Fibroblast of upper back skin (primary cell): ENCODE results near the gene CORO2B.
"Not testable (repeated sequence)": the region's sequence is repeated elsewhere in the genome, so short reads cannot be mapped to it uniquely, and the experiment has no call there.

ENCODE experiments used
- DNase-seq: peaks from one replicate; pipeline ENCODE4 v3.0.0-alpha.2; 2013

CORO2B gene

DNA sequence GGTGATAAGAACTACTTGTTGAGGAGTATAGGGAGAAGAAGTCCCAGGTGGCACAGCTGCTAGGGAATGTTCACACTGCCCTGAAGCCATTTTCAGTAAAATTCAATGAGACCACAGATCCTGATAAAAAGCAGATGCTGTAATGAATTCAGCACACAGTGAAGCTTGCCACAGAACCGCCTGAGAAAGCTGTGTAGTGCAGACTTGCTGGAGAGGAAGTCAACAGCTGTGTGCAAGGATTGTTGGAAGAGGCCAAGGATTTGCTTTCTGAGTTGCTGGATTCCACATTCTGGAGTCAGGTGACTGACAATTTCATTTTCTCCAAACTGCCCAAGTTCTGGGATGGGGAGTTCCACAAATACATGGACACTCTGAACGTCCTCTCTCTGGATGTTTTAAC lies 171.0 kb downstream of the CORO2B start:
- DNase-seq: peak; percentile 47

DNA sequence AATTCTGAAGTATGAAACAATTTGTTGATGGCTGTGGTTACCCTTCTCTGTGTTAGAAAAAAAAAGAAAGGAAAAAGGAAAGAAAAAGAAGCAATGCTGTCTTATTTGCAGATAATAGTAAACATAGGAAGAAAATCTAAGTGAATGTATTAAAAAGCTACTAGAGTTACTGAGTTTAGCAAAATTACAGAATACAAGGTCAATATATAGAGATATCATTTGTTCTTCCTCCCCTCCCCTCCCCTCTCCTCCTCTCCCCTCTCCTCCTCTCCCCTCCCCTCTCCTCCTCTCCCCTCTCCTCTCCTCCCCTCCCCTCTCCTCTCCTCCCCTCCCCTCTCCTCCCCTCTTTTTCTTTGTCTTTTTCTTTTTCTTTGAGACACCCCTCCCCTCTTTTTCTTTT lies 172.8 kb downstream of the CORO2B start:
- DNase-seq: no peak

DNA sequence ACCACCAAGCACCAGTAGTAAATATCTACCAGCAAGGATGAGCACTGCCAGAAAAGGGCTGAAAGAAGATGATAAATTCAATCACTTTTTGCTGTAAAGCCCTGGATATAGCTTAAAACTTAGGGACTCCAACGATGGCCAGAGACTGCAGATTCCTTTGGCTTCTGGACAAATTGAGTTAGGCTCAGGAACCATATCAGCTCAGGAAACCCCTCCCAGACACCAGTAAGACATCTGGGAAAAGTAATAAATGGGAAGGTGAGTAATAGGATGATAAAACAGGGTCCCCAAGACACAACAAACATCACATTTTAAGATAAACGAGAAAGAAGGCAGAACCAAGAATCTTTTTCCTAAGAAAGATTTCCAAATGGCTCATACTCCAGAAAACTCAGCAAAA lies 176.9 kb downstream of the CORO2B start:
- no peak for DNase-seq

DNA sequence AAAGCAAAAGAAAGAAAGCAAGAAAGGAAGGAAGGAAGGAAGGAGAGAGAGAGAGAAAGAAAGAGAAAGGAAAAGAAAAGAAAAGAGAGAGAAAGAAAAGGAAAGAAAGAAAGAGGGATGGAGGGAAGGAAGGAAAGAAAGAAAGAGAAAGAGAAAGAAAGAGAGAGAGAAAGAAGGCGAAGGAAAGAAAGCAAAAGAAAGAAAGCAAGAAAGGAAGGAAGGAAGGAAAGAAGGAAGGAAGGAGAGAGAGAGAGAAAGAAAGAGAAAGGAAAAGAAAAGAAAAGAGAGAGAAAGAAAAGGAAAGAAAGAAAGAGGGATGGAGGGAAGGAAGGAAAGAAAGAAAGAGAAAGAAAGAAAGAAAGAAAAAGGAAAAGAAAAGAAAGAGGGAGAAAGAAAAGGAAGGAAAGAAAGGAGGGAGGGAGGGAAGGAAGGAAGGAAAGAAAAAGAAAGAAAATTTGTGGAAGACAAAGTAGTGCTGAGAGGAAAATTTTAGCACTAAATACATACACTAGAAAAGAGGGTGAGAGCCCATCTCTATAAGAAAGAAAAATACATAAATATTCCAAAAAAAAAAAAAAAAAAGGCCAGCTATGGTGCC lies 181.3 kb downstream of the CORO2B start:
- DNase-seq: not testable (repeated sequence)

DNA sequence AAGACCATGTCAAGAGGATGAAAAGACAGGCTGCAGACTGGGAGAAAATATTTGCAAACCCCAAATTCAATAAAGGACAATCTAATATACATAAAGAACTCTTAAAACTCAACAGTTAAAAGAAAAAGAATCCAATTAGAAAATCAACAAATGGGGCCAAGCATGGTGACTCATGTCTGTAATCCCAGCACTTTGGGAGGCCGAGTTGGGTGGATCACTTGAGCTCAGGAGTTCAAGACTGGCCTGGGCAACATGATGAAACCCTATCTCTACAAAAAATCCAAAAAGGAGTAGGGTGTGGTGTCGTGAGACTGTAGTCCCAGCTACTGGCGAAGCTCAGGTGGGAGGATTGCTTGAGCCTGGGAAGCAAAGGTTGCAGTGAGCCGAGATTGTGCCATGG lies 184.3 kb downstream of the CORO2B start:
- no peak for DNase-seq

DNA sequence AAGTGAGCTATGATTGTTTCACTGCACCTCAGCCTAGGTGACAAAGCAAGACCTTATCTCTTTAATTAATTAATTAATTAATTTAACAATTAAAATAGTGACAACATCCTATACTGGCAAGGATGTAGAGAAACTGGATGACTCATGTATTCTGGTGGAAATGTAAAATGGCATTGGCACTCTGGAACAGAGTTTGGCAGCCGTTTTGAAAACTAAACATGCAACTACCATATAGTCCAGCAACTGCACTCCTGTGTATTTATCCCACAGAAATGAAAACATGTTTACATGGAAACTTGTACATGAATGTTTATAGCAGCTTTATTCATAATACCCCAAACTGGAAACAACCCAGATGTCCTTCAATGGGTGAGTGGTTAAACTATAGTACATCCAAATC lies 185.3 kb downstream of the CORO2B start:
- DNase-seq: no peak

DNA sequence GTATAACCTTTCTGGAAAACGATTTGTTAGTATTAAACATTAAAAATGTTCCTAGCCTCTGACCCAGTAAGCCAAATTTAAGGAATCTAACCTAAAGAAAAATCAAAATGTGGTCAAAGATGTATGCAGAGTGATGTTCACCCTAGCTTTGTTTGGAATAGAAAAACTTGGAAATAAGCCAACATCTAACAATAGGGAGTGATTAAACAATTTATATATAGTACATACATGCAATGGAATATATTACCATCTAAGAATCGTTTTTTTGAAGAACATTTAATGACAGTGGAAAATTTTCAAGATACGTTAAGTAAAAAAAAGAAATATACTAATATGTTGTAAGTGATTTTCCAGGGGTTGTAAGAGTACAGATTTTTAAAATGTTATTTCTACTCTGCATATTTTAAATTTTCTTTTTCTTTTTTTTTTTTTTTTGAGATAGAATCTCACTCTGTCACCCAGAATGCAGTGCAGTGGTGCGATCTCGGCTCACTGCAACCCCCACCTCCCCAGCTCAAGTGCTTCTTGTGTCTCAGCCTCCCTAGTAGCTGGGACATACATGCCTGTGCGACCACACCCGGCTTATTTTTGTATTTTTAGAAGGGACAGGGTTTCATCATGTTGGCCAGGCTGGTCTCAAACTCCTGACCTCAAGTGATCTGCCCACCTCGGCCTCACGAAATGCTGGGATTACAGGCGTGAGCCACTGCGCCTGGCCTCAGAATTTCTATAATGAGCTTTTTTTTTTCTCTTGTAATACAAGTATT lies 187.0 kb downstream of the CORO2B start:
- DNase-seq: no peak

DNA sequence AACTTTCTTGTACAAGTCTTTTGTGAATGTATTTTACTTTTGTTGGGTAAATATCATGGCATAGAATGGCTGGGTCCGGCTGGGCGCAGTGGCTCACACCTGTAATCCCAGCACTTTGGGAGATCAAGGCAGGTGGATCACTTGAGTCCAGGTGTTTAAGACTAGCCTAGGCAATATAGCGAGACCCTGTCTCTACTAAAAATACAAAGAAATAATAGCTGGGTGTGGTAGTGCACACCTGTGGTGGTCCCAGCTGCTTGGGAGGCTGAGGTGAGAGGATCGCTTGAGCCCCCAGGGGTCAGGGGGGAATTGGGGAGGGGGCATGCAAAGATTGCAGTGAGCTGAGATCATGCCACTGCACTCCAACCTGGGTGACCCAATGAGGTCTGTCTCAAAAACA lies 189.0 kb downstream of the CORO2B start:
- DNase-seq: no peak

DNA sequence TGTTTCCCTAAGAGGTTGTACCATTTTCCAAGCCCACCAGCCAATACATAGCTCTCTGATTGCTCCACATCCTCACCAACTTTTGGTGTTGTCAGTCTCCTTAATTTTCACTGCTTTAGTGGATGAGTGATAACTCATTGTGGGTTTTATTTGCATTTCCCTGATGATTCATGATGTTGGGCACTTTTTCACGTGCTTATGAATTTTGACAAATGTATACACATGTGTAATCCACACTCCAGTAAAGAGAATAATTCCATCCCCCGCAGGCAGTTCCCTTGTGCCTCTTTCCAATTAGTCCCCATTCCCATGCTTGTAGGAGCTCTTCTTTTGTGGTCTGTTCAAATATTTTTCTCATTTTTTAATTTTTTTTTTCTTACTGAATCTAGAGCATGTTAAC lies 189.5 kb downstream of the CORO2B start:
- peak; percentile 60 for DNase-seq

DNA sequence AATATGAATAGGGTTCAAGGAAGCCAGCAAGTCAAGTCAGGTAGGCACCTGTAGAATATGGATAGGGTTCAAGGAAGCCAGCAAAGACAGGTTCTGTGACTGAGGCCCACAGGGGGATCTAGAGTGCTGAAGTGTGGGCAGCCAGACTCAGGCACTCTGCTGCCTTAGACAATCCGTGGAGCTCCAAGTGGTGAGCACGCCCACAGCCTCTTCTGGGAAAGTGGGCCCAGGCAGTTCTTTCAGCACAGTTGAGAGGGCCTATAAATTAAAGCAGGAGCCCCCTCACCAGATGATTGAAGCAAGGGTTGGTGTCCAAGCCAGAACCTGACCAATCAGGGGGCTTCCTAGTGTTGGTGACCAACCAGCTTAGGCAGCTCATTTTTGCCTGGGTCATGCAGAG lies 190.9 kb downstream of the CORO2B start:
- DNase-seq: no peak

DNA sequence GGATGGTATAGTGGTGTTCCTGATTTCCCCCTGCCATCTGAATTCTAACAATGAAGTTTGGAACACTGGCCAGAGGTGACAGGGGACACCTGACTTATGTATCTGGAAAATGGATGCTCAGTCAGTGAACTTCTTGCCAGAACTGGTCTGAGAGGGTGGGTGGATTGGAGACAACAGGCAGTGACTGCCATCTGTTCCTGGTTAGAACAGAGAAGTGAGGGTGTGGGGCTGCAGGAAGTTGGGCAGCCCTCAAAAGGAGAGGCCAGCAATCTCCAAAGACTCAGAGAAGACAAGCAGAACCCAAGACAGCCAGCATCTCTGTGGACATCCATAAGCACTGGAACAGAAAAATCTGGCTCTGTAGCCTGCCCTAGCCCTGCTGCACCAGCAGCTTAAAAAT lies 191.4 kb downstream of the CORO2B start:
- no peak for DNase-seq

DNA sequence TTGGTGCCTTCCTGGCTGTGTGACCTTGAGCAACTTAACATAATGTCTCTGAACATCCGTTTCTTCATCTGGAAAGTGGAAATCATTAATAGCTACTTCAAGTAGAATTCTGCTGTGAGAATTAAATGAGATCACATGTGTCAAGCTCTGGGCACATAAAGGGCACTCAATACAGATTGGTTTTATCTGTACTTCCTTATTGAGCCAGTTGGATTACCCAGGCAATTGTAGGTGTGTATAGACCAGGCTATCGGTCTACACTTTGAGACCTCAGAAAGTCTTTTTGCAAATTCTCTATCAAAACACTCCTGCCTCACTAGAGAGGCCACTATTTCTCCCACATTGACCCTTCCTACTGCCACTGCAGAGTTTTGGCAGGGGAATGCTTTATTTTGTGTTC lies 194.2 kb downstream of the CORO2B start:
- no peak for DNase-seq

DNA sequence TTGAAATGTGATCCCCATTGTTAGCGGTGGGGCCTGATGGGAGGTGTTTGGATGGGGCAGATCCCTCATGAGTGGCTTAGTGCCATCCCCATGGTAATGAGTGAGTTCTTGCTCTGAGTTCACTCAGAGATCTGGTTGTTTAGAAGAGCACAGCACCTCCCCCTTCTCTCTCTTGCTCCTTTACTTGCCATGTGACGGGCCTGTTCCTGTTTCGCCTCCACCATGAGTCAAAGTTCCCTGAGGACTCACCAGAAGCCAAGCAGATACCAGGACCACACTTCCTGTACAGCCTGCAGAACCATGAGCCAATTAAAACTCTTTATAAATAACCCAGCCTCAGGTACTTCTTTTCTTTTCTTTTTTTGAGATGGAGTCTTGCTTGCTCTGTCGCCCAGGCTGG lies 195.3 kb downstream of the CORO2B start:
- DNase-seq: no peak

DNA sequence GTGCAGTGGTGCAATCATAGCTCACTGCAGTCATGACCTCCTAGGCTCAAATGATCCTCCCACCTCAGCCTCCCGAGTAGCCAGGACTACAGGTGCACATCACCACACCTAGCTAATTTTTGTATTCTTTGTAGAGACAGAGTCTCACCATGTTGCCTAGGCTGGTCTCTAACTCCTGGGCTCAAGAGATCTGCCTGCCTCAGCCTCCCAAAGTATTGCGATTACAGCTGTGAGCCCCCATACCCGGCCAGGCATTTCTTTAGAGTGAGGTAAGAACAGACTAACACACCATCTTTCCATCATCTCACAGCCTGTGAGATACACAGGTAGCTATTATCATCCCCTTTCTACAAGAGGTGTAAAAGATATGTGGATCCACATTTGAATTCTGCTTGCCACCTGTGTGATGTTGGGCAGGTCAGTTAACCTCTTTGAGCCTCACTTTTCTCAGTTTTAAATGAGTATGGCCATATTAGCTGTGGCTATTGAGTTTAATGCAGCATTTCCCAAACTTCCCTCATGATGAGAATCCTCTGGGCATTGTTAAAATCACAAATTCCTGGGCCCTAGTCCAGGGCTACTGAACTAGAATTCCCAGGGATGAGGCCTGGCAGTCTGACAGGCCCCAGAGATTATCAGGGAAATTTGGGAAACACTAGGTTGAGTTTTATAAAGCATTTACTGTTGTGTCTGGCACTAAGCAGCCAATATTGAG lies 195.9 kb downstream of the CORO2B start:
- DNase-seq: peak; percentile 68

DNA sequence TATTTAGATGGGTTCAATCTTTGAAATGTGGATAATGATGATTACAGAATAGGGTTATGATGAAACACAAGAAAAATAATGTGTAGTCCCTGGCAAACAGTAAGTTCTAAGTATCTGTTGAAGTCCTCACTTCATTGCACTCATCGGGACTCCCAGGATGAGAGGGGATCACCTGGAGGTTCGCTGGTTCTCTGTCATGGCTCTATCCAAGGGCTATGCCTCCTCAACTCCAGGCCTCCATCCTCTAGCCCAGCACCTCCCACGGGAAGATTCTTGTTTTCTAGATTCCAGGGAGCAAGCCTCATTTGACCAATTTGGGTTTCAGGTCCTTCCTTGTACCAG lies 196.4 kb downstream of the CORO2B start:
- no peak for DNase-seq

DNA sequence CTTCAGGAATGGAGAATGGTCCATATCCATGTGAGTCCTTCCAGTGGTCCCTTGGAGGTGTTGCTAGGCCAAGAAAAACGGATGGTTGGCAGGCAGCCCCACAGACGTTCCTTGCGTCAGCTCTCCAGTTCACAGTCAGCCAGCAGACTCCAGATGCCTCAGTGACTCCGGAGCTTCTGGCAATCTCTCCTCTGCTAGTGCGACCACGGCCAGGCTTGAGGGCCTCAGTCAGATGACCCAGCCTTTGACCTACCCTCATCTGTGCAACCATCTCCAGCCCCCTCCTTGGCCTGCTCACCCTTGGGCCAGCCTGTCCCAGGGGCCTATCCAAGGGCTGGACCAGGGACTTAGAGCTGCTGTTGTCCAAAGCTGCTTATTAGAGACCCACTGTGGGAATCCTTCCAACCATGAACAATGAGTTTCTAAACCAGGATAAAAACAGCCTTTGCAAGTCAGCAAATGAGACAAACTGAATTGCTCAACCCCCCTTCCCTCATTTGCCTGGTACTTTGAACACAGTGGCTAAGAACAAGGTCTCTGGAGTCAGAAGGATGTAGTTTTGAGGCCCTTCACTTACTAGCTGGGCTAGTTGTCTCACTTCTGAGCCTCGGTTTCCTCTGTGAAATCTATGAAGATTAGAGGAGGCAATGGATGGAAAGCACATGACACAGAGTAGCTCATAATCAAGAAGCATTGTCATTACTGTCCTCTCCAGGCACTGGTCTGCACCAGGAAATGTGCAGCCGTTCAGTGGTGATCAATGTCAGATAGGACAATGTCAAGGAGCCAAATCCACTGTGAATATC lies 197.1 kb downstream of the CORO2B start:
- DNase-seq: peak; percentile 75

DNA sequence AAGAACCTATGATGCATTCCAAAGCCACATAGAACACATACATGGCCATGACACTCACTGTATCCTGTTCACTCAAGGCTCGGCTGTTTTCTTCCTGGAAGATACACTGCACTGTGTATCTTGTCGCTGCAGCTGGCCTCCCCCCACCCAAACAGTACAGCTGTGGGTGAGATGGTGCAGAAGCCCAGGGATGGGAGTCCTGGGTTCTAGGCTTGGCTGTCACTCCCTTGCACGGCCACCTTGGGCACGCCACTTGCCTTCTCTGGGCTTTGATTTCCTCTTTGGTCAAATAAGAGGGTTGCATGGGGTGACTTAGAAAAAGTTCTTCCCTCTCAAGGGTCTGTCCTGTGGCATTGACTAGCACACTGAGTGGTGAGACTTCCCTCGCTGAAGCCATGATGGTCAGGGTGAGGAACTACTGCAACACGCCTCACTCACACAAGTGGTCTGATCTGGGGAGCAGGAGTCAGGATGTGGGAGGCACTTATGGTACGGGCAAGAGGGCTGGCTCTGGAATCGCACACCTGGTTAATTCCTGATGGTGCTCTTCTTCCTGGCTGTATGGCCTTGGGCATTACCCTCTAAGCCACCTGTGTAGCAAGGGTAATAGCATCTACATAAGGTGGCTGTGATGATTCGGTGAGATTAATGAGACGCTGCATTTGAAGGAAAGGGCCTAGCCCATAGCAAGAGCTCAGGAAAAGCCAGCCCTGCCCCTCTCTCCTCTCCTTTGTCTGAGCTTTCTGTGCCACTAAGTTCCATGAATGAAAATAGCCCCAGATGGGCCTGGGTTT lies 197.9 kb downstream of the CORO2B start:
- DNase-seq: no peak
